CD8-positive, alpha-beta memory T cell (primary cell): ENCODE measurements around the gene PUSL1. TPM values are rescaled to one million over a fixed set of nuclear protein-coding genes. Genes with fewer than 3 reads are reported as not detected.

ENCODE experiments used
- CTCF ChIA-PET: fragments of 350-600 bp; sonication (Branson Sonifier 250); formaldehyde crosslinking; loops from one replicate; lab custom pipeline; 2021; ENCODE audit warnings: antibody characterized with exemption; lab: Charles Lee
- POLR2A ChIA-PET: fragments of 350-600 bp; sonication (Branson Sonifier 250); formaldehyde crosslinking; loops from one replicate; lab custom pipeline; 2021; ENCODE audit warnings: antibody characterized with exemption; lab: Charles Lee
- DNase-seq, 5 donors: peaks; one replicate each; pipeline versions ENCODE4 v3.0.0 to v3.0.0-alpha.2; 2020 to 2022; ENCODE audit warnings: mixed read lengths in 1 of 5
- H3K27ac ChIP-seq: one replicate; pipeline ENCODE4 v1.7.0; 2013; ENCODE audit warnings: low read depth, mild to moderate bottlenecking, low read length, moderate library complexity
- H3K27me3 ChIP-seq: 2 replicates; pipeline ENCODE4 v1.7.0; 2013; ENCODE audit warnings: low read length, mild to moderate bottlenecking; ENCODE audit not compliant: insufficient read depth, poor library complexity, severe bottlenecking
- H3K36me3 ChIP-seq: 2 replicates; pipeline ENCODE4 v1.7.0; 2013; ENCODE audit warnings: mild to moderate bottlenecking, low read length, moderate library complexity; ENCODE audit not compliant: insufficient read depth
- H3K4me1 ChIP-seq: 2 replicates; pipeline ENCODE4 v1.7.0; 2013; ENCODE audit warnings: mild to moderate bottlenecking, low read length, moderate library complexity; ENCODE audit not compliant: insufficient read depth
- H3K4me3 ChIP-seq: 2 replicates; pipeline ENCODE4 v1.7.0; 2013; ENCODE audit warnings: mild to moderate bottlenecking, low read length
- H3K9me3 ChIP-seq: 2 replicates; pipeline ENCODE4 v1.7.0; 2013; ENCODE audit warnings: mild to moderate bottlenecking, low read length
- H3K27ac Mint-ChIP-seq, 8 donors: one replicate each; pipeline ENCODE4 v1.8.0; 2020 to 2021; ENCODE audit warnings: mixed read lengths in 8 of 8, mild to moderate bottlenecking in 6 of 8, inconsistent platforms in 3 of 8, moderate library complexity in 3 of 8
- H3K27me3 Mint-ChIP-seq, 2 donors: one replicate each; pipeline ENCODE4 v1.8.0; 2020 to 2021; ENCODE audit warnings: mixed read lengths in 2 of 2, mild to moderate bottlenecking in 1 of 2, moderate library complexity in 1 of 2
- H3K36me3 Mint-ChIP-seq, 3 donors: one replicate each; pipeline ENCODE4 v1.8.0; 2020 to 2021; ENCODE audit warnings: mixed read lengths in 3 of 3, inconsistent platforms in 1 of 3, mild to moderate bottlenecking in 1 of 3
- H3K4me1 Mint-ChIP-seq, 3 donors: one replicate each; pipeline ENCODE4 v1.8.0; 2020 to 2021; ENCODE audit warnings: mixed read lengths in 3 of 3, inconsistent platforms in 1 of 3, mild to moderate bottlenecking in 1 of 3
- H3K4me3 Mint-ChIP-seq, 7 donors: one replicate each; pipeline ENCODE4 v1.8.0; 2020 to 2021; ENCODE audit warnings: mixed read lengths in 7 of 7, mild to moderate bottlenecking in 6 of 7, moderate library complexity in 4 of 7, inconsistent platforms in 2 of 7
- H3K9me3 Mint-ChIP-seq, 5 donors: one replicate each; pipeline ENCODE4 v1.8.0; 2020 to 2022; ENCODE audit warnings: mixed read lengths in 5 of 5, mild to moderate bottlenecking in 3 of 5, moderate library complexity in 2 of 5, inconsistent platforms in 1 of 5
- polyA plus RNA-seq: library from polyadenylated mRNA; unstranded; fragments of 300-500 nt; fragmentation: Illumina TruSeq; gene quantifications from one replicate; pipeline ENCODE4 v1.2.3, GENCODE V29; 2021
- total RNA-seq, 2 experiments: library from RNA; stranded (reverse); gene quantifications; one replicate each; pipeline ENCODE4 v1.2.3, GENCODE V29; 2021

The PUSL1 gene
- total and polyA plus RNA-seq, 3 experiments from 2014 or later, result 22.0 to 34.3 (median 32.9) TPM

DNA sequence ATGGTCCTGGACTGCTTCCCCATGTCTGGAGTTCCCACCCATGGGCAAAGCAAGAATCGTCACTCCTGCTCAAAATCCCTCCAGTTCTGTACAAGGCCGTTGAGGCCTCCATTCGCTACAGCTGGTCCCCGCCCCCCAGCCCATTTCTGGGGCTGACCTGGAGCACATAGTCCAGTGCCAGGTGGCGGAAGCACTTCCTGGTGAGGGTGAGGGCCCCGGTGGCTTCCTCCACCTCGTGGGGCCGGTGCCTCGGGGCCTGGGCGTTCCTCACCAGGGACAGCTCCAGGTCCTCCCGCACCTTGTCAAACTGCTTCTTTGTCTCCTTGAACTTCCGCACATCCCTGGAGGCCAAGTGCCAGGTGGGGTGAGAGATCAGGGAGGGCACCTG lies 8.1 kb upstream of the PUSL1 start:
- Histone ChIP-seq H3K4me1 (peaks cover 10% of the 10 kb centered on the region), H3K4me3 (no peak overlapping the region), H3K27ac (no peak overlapping the region), H3K9me3 (no peaks in the 10 kb centered on the region), H3K36me3 (no peaks in the 10 kb centered on the region), H3K27me3 (no peaks in the 10 kb centered on the region)
- Mint-ChIP-seq H3K9me3 (no peaks in the 10 kb centered on the region), H3K4me3 (no peak overlapping the region), H3K27ac (no peak overlapping the region), H3K36me3 (no peaks in the 10 kb centered on the region), H3K27me3 (no peaks in the 10 kb centered on the region), H3K4me1 (peaks cover 0 to 8% (median 7%) of the 10 kb centered on the region in 3 donors)
- no peak for DNase-seq
- ChIA-PET CTCF (interaction anchor here (1.2 to 1.6 kb wide), 2 partner anchors 9 to 184 kb away, joined by 4 to 6 read pairs; partner anchors contain the start of gene C1orf159), POLR2A (interaction anchor here (0.7 kb wide), 1 partner anchor 10 kb away, joined by 4 read pairs; no protein-coding TSS in a partner anchor)

DNA sequence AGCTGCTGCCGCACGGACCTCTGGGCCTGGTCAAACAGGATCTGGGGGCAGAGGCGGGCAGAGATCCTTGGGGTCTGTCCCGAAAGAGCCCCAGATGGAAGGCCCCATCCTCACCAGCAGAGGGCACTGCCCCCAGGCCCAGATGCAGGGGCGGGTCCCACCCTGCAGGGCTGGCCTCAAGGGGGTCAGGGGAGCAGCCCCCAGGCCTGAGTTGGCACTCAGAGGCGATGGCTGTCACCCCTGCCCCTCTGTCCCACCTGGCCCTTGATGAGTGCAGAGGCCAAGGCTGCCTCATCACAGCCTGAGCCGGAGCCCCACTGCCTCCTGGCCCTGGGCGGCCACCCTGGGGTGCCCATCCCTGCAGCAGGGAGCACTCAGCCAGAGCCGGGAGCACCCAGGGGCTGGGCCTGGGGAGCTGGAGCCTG lies 6.4 kb upstream of the PUSL1 start:
- CTCF ChIA-PET, result interaction anchor here (0.8 to 1.5 kb wide), 2 partner anchors 10 to 15 kb away, joined by 3 read pairs; no protein-coding TSS in a partner anchor
- Histone ChIP-seq H3K27me3 (no peaks in the 10 kb centered on the region), H3K4me1 (peaks cover 27% of the 10 kb centered on the region), H3K36me3 (no peaks in the 10 kb centered on the region), H3K4me3 (no peak overlapping the region), H3K27ac (no peak overlapping the region), H3K9me3 (no peaks in the 10 kb centered on the region)
- Mint-ChIP-seq H3K36me3 (no peaks in the 10 kb centered on the region), H3K4me3 (no peak overlapping the region), H3K9me3 (no peaks in the 10 kb centered on the region), H3K4me1 (peaks cover 13 to 24% (median 20%) of the 10 kb centered on the region in 3 donors), H3K27ac (no peak overlapping the region), H3K27me3 (no peaks in the 10 kb centered on the region)
- POLR2A ChIA-PET, result no interaction called here
- no peak for DNase-seq

DNA sequence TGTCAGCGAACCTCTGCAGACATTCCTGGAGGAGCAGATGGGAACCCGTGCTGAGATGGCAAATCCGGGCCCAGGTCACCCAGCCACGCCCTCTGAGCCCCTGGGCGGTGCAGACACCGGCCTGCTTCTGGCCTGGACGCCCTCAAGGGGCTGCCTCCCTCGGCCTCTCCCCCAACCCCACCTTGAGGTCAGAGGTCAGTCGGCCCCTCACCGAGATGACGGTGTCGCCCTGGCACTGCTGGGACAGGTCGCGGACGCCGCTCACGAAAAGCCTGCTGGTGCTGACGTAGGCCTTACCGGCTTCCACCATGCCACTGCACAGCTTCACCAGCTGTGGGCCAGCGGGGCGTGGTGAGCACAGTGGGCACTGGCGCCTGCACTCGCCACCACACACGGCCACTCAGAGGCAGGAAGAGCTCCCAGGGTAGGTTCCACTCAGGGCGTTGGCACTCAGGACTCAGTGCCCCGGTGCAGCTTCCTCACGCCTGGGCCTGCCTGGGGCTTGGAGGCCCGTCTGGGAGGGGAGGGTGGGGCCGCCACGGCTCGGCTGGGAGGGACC lies 5.4 kb upstream of the PUSL1 start:
- CTCF ChIA-PET, result interaction anchor here (0.8 kb wide), 1 partner anchor 16 kb away, joined by 3 read pairs; no protein-coding TSS in a partner anchor

DNA sequence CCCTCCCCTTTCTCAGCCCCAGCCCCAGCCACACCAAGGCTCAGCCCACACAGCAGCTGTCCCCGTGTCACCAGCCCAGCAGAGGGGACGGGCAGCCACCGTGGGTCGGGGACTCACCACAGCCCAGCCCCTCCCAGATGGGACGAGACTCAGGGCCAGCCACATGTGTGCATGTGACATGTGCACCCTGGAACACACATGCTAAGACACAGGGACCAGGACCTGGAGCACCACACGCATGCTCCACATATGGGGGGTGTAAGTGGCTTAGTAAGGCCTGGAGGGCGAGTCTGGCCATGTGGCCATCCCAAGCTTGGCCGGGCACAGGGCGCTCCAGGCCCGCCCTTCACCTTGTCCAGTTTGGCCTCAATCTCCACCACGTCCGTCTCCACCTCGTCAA lies 4.7 kb upstream of the PUSL1 start:
- H3K27me3 Mint-ChIP-seq, result no peaks in the 10 kb centered on the region
- POLR2A ChIA-PET, result no interaction called here
- Histone ChIP-seq H3K4me3 (no peak overlapping the region), H3K4me1 (peaks cover 31% of the 10 kb centered on the region), H3K27ac (no peak overlapping the region), H3K36me3 (no peaks in the 10 kb centered on the region), H3K9me3 (no peaks in the 10 kb centered on the region), H3K27me3 (no peaks in the 10 kb centered on the region)
- DNase-seq, result no peak
- no peaks in the 10 kb centered on the region for H3K9me3 Mint-ChIP-seq
- peaks cover 15 to 26% (median 22%) of the 10 kb centered on the region in 3 donors for H3K4me1 Mint-ChIP-seq
- no peak overlapping the region for H3K4me3 Mint-ChIP-seq
- peak overlapping the region in 1 of 8 donors; percentile 32 for H3K27ac Mint-ChIP-seq
- CTCF ChIA-PET, result no interaction called here
- H3K36me3 Mint-ChIP-seq, result peaks cover 0 to 4% (median 0%) of the 10 kb centered on the region in 3 donors

More for the DNA sequence above, 5.4 kb upstream of the PUSL1 start:
- Mint-ChIP-seq H3K27me3 (no peaks in the 10 kb centered on the region), H3K4me3 (peak overlapping the region in 1 of 7 donors; percentile 40), H3K36me3 (no peaks in the 10 kb centered on the region), H3K4me1 (peaks cover 15 to 26% (median 22%) of the 10 kb centered on the region in 3 donors), H3K27ac (no peak overlapping the region), H3K9me3 (no peaks in the 10 kb centered on the region)
- H3K4me1 ChIP-seq, result peaks cover 31% of the 10 kb centered on the region
- no peak overlapping the region for H3K4me3 ChIP-seq
- H3K9me3 ChIP-seq, result no peaks in the 10 kb centered on the region
- no peaks in the 10 kb centered on the region for H3K27me3 ChIP-seq
- POLR2A ChIA-PET, result no interaction called here
- no peak for DNase-seq
- no peak overlapping the region for H3K27ac ChIP-seq
- H3K36me3 ChIP-seq, result no peaks in the 10 kb centered on the region

DNA sequence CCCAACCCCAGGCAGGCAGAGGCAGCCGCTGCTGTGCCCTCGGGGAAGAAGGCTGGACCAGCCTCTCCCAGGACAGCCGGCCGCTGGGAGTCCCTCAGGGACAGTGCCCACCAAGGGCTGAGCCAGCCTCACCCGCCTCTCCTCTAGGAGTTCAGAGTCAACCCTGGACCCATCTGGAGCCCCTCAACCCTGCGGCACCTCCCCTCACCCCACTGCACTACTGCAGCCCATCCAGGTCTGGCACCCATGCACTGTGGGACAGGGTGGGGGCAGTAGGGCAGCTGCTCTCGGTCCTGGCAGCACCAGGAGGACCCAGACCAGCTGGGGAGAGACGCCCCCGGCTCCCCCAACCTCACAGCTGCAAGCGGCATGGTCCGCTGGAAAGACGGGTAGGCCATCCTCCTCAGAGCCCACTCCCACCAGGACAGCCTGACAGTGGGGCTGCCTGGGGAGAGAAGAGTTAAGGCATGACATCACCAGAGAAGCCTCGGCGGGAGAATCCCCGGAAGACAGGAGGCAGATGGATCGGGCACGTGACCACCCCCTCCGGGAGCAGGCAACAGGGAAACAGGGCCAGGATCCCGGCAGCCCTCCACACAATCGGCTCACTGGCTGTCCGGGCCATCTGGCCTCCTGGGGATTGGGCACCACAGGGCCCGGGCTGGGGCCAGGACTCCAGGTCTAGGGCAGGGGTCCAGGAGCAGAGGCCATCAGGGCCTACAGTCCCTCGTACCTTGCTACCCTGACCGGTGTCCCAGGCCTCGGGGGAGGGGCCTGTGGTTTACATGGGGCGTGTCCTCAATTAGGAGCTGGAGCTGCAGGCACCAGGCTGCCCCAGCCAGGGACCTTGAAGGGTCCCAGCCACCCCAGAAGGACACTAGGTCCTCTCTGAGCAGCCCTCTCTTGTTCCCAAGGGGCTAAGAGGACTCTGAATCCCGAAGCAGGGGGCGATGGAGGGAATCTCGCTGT lies 3.8 kb upstream of the PUSL1 start:
- CTCF ChIA-PET, result interaction anchor here (1.0 to 1.9 kb wide), 7 partner anchors 10 to 201 kb away, joined by 3 to 12 read pairs (median 6); partner anchors contain the start of gene AURKAIP1
- H3K27me3 Mint-ChIP-seq, result no peaks in the 10 kb centered on the region
- no peaks in the 10 kb centered on the region for H3K36me3 ChIP-seq
- peak overlapping the region; percentile 72 for H3K27ac ChIP-seq
- peaks cover 15 to 31% (median 22%) of the 10 kb centered on the region in 3 donors for H3K4me1 Mint-ChIP-seq
- POLR2A ChIA-PET, result interaction anchor here (0.9 to 1.0 kb wide), 2 partner anchors 13 to 31 kb away, joined by 3 read pairs; partner anchors contain the start of gene UBE2J2
- peak overlapping the region in 6 of 7 donors; percentile 47 to 93 (median 86) for H3K4me3 Mint-ChIP-seq
- no peaks in the 10 kb centered on the region for H3K27me3 ChIP-seq
- peak overlapping the region in 3 of 8 donors; percentile 80 to 94 (median 85) for H3K27ac Mint-ChIP-seq
- no peak for DNase-seq
- H3K9me3 Mint-ChIP-seq, result no peaks in the 10 kb centered on the region
- H3K36me3 Mint-ChIP-seq, result peaks cover 0 to 4% (median 0%) of the 10 kb centered on the region in 3 donors
- peaks cover 37% of the 10 kb centered on the region for H3K4me1 ChIP-seq
- H3K4me3 ChIP-seq, result peak overlapping the region; percentile 56
- H3K9me3 ChIP-seq, result no peaks in the 10 kb centered on the region

DNA sequence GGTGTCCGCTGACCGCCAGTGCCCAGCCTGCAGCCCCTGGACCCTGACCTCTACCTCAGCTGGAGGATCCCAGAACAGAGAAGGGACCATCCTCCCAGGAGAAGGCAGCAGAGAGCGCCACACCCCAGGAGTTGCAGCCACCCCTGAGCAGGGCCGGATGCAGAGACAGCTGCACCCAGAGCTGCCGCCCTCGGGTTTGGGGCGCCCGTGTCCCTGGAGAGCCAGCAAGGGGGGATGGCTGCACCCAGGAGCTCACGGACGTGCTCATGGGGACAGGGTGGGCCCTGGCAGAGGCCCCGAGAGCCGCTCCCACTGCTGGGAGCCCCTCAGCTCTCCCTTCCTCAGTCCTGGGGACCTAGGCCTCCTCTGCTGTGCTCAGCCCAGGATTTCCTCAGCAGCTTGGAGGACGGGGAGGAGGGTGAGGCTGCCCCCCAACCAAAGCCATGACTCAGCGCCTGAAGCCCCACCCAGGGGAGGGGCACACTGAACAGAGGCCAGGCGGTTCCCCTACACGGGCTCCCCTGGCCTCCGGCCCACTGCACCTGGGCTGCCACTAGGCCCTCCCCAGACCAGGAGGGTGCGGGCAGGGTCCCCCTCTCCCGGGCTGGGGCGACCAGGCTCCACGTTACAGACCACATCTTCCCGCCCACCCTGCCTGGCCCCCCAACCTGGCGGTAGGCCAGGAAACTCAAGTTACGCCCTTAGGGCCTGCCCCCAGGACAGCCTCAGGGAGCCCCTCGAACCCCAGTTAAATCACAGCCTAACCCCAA lies 2.9 kb upstream of the PUSL1 start:
- Histone ChIP-seq H3K4me3 (peak overlapping the region; percentile 62), H3K27me3 (no peaks in the 10 kb centered on the region), H3K9me3 (no peaks in the 10 kb centered on the region), H3K27ac (peak overlapping the region; percentile 72), H3K4me1 (peaks cover 39% of the 10 kb centered on the region), H3K36me3 (no peaks in the 10 kb centered on the region)
- H3K9me3 Mint-ChIP-seq, result no peaks in the 10 kb centered on the region
- H3K4me1 Mint-ChIP-seq, result peaks cover 15 to 38% (median 17%) of the 10 kb centered on the region in 3 donors
- CTCF ChIA-PET, result interaction anchor here (1.0 to 1.9 kb wide), 7 partner anchors 9 to 200 kb away, joined by 3 to 12 read pairs (median 6); partner anchors contain the start of gene AURKAIP1
- H3K4me3 Mint-ChIP-seq, result peak overlapping the region; percentile 84 to 93 (median 87)
- H3K27ac Mint-ChIP-seq, result peak overlapping the region in 7 of 8 donors; percentile 73 to 94 (median 85)
- H3K36me3 Mint-ChIP-seq, result peaks cover 0 to 5% (median 0%) of the 10 kb centered on the region in 3 donors
- H3K27me3 Mint-ChIP-seq, result no peaks in the 10 kb centered on the region
- POLR2A ChIA-PET, result interaction anchor here (0.9 to 1.0 kb wide), 2 partner anchors 14 to 32 kb away, joined by 3 read pairs; partner anchors contain the start of gene UBE2J2
- DNase-seq, result peak; percentile 63 to 87 (median 66)

DNA sequence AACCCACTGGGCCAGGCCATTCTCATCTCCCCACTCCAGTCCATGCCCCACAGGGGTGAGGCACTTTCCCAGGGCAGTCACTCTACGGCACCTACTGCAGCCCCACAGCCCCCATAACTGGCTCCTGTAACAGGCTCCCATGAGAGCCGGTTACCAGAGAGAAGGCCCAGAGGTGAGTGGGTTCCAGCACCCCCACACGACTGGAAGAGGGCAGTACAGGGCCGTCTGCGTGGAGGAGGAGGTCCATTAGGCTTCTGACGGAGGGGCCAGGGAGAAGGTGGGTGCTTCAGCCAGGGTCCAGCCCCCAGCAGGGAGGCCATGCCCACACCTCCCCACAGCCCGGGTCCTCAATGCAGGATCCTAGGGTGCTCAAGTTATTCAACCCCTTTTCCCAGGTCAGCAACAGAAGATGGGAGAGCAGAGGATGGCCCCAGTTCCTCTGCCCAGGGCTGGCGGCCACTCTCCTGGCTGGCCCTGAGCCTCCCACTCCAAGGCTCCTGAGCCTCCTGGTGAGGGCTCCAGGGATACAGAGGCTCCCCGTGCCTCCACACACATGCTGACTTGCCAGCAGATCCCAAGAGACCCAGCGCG lies 2.2 kb upstream of the PUSL1 start:
- DNase-seq, result no peak
- Histone ChIP-seq H3K9me3 (no peaks in the 10 kb centered on the region), H3K27me3 (no peaks in the 10 kb centered on the region), H3K27ac (peak overlapping the region; percentile 72), H3K4me1 (peaks cover 39% of the 10 kb centered on the region), H3K4me3 (peak overlapping the region; percentile 62), H3K36me3 (no peaks in the 10 kb centered on the region)
- Mint-ChIP-seq H3K9me3 (no peaks in the 10 kb centered on the region), H3K4me1 (peaks cover 15 to 38% (median 17%) of the 10 kb centered on the region in 3 donors), H3K27ac (peak overlapping the region; percentile 47 to 94 (median 86)), H3K36me3 (peaks cover 0 to 9% (median 0%) of the 10 kb centered on the region in 3 donors), H3K27me3 (no peaks in the 10 kb centered on the region), H3K4me3 (peak overlapping the region; percentile 84 to 93 (median 87))
- ChIA-PET POLR2A (no interaction called here), CTCF (interaction anchor here (1.1 to 1.2 kb wide), 2 partner anchors 42 to 66 kb away, joined by 3 to 7 read pairs; no protein-coding TSS in a partner anchor)
